RWPE1 (cell line): Measurements from ENCODE around the gene EXOC2.
"Not testable (repeated sequence)": the region's sequence is repeated elsewhere in the genome, so short reads cannot be mapped to it uniquely, and the experiment has no call there.

Experiments
- CTCF ChIA-PET: fragments of 350-600 bp; sonication (Branson Sonifier 250); formaldehyde crosslinking; extraction: SDS; loops from one replicate; lab custom pipeline; 2021; lab: Yijun Ruan, JAX
- POLR2A ChIA-PET: fragments of 400-600 bp; formaldehyde crosslinking; extraction: SDS; loops from one replicate; lab custom pipeline; 2020; ENCODE audit warnings: antibody characterized with exemption; ENCODE audit not compliant: low non-redundant PET; lab: Yijun Ruan, JAX
- DNase-seq: peaks from one replicate; pipeline ENCODE4 v3.0.0; 2012; ENCODE audit warnings: low spot score
- H3K27ac ChIP-seq: fragments of 450-650 bp; 2 replicates; pipeline ENCODE4 v1.5.1; 2017
- TF ChIP-seq, protein P1 (sequence below): fragments of 450-650 bp; conservative IDR thresholded peaks from 2 replicates; pipeline ENCODE4 v1.5.1; 2017; ENCODE audit warnings: low read depth, mild to moderate bottlenecking

The EXOC2 gene

GRCh38 chr6:701215-701614 is 8.3 kb upstream of the EXOC2 start:
- ChIA-PET POLR2A (no interaction called here), CTCF (interaction anchor here (0.6 to 0.8 kb wide), 2 partner anchors 21 to 408 kb away, joined by 3 to 4 read pairs; no protein-coding TSS in a partner anchor)
- no peak for DNase-seq
- TF ChIP-seq, protein P1, sequence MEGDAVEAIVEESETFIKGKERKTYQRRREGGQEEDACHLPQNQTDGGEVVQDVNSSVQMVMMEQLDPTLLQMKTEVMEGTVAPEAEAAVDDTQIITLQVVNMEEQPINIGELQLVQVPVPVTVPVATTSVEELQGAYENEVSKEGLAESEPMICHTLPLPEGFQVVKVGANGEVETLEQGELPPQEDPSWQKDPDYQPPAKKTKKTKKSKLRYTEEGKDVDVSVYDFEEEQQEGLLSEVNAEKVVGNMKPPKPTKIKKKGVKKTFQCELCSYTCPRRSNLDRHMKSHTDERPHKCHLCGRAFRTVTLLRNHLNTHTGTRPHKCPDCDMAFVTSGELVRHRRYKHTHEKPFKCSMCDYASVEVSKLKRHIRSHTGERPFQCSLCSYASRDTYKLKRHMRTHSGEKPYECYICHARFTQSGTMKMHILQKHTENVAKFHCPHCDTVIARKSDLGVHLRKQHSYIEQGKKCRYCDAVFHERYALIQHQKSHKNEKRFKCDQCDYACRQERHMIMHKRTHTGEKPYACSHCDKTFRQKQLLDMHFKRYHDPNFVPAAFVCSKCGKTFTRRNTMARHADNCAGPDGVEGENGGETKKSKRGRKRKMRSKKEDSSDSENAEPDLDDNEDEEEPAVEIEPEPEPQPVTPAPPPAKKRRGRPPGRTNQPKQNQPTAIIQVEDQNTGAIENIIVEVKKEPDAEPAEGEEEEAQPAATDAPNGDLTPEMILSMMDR: no peak
- no peak overlapping the region for H3K27ac ChIP-seq

DNA sequence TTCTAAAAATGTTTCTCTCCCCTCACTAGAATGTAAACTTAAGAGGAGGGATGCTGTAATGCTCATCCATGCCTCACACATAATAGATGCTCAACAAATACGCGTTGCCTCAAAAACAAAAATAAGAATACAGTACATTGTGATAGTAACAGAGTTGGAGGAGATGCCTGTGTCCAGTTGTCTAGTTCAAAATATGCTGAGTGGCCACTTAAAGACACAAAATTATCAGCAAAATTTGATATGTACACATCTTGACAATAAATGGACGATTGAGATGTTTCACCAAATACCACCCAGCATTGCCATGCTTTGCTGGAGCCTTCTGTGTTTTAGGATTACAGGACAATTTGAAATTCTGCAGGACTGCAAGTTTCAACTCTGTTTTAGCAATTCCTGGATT is 7.6 kb upstream of the EXOC2 start:
- ChIA-PET POLR2A (no interaction called here), CTCF (interaction anchor here (0.7 kb wide), 1 partner anchor 724 kb away, joined by 3 read pairs; no protein-coding TSS in a partner anchor)
- no peak overlapping the region for H3K27ac ChIP-seq
- no peak for DNase-seq
- TF ChIP-seq, protein P1: no peak

DNA sequence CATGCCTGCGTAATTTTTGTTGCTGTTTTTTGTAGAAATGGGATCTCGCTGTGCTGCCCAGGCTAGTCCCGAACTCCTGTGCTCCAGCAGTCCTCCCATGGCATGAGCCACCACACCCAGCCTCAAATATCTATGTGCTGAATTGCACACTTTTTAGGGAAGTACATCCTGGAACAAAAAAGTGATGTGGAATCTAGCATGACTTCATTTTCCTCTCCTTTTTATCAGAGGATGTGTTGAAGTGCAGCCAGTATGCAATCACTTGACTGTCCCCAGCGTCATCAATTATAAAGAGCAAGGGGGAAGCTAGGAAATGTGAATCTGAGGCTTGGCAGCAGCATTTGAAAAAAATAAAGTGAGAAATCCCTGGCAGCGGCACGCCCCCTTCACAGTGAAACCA is 6.4 kb upstream of the EXOC2 start:
- ChIA-PET CTCF (interaction anchor here (0.5 to 0.7 kb wide), 2 partner anchors 12 to 90 kb away, joined by 3 read pairs; no protein-coding TSS in a partner anchor), POLR2A (no interaction called here)
- no peak overlapping the region for H3K27ac ChIP-seq
- TF ChIP-seq, protein P1: no peak
- no peak for DNase-seq

DNA sequence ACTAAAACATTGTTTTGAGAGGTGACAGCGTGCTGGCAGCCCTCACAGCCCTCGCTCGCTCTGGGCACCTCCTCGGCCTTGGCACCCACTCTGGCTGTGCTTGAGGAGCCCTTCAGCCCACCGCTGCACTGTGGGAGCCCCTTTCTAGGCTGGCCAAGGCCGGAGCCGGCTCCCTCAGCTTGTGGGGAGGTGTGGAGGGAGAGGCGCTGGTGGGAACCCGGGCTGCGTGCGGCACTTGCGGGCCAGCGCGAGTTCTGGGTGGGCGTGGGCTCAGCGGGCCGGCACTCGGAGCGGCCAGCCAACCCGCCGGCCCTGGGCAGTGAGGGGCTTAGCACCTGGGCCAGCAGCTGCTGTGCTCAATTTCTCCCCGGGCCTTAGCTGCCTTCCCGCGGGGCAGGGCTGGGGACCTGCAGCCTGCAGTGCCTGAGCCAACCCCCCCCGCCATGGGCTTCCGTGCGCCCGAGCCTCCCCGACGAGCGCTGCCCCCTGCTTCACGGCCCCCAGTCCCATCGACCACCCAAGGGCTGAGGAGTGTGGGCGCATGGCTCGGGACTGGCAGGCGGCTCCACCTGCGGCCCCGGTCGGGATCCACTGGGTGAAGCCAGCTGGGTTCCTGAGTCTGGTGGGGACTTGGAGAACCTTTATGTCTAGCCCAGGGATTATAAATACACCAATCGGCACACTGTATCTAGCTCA is 1.6 kb upstream of the EXOC2 start:
- POLR2A ChIA-PET, DNase-seq, H3K27ac ChIP-seq: not testable (repeated sequence)
- CTCF ChIA-PET: interaction anchor here (1.1 kb wide), 1 partner anchor 703 kb away, joined by 4 read pairs; no protein-coding TSS in a partner anchor

GRCh38 chr6:693723-694009 is 727 bp upstream of the EXOC2 start:
- ChIA-PET POLR2A (no interaction called here), CTCF (no interaction called here)
- H3K27ac ChIP-seq: no peak overlapping the region
- TF ChIP-seq, protein P1: no peak
- DNase-seq: no peak

DNA sequence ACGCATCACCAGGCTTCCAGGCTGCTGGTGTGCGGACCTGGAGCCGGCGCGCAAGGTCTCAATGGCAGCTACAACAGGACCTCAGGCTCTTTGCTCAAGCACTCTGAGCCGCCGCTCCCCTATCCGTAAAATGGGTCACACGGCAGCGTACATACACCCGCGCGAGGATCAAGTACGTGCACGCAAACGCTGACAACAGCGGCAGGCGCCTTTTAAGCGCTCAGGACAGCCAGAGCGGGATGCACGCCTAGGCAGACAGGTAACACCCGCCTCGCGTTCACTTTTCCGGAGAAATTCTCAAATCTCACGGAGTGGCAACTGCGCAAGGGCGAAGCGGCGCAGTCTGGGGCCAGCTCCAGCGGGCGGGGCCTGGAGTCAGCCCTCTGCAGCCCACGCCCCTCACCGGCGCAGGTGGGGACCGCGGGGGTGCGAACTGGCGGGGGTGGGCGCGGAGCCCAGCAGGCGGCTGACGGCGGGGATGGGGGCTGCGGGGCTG is 535 bp downstream of the EXOC2 start:
- peak; percentile 39 for DNase-seq
- TF ChIP-seq, protein P1: no peak
- peak overlapping the region; percentile 87 for H3K27ac ChIP-seq
- ChIA-PET CTCF (interaction anchor here (0.6 kb wide), 1 partner anchor 732 kb away, joined by 3 read pairs; no protein-coding TSS in a partner anchor), POLR2A (no interaction called here)

DNA sequence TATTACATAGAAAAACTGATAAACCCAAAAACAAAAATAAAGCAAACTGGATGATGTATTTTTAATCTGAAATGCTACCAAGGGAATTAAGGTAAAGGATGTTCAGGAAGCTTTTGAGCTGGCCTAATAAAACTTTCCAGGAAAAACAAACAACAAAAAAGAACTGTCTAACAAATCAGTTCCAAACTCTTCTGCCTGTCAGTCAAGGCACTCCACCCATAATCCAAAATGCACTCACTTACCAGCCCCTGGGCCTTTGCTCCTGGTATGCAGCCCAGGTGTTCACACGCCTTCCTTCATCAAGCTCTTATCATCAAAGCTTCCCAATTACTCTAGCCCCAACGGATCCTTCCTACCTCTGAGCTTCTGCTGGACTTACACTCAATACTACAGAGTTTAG is 3.7 kb downstream of the EXOC2 start:
- H3K27ac ChIP-seq: no peak overlapping the region
- TF ChIP-seq, protein P1: no peak
- POLR2A ChIA-PET: no interaction called here
- CTCF ChIA-PET: no interaction called here
- DNase-seq: no peak
